A549 treated with DMSO at 1 μM for 4 hours (cell line): ENCODE results near the gene OR2T8. TPM values are rescaled to one million over a fixed set of nuclear protein-coding genes. Genes with fewer than 3 reads are reported as not detected.

Source experiments
- total RNA-seq: library from RNA; stranded (reverse); fragments of 200-300 nt; extraction: Qiagen RNA extraction; gene quantifications from 5 replicates; pipeline ENCODE4 v1.2.3, GENCODE V29; 2022; ENCODE audit warnings: low read depth

The OR2T8 gene
- not detected in 5 replicates for total RNA-seq

DNA sequence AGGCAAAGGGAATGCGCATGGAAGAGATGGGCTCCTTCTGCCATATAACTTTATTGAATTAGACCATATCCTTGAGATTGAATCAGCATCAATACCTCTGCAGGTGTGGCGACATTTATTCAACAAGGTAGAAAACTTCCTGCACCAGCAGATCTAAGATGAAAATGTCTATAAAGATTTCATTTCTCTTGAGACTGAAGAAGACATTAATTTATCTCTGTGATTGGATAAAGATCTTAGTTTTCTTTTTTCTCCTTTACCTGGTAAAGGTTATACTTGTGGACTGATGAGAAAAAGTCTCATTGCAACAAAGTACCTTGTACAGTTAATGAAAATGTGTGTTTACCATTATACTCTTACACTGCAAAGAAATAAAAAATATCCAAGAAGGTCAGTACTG, at the start of gene OR2T8:
Gene OR2T8 (plus strand): TSS at position 301 of the 400 bp plus-strand sequence. CDS start 766 bp downstream, outside the sequence.

GRCh38 chr1:247895163-247895637, 24.9 kb upstream of the OR2T8 start, which contains the start of gene OR2W3:
Gene OR2W3, plus strand, starts transcription at chr1:247895587. Its CDS starts 0 bp downstream, at chr1:247895587.

GRCh38 chr1:247924868-247925267, 4.8 kb downstream of the OR2T8 start, which contains the start of gene OR2AJ1:
Gene OR2AJ1, plus strand, starts transcription at chr1:247924889. Its CDS starts 8,880 bp downstream, at chr1:247933769.

DNA sequence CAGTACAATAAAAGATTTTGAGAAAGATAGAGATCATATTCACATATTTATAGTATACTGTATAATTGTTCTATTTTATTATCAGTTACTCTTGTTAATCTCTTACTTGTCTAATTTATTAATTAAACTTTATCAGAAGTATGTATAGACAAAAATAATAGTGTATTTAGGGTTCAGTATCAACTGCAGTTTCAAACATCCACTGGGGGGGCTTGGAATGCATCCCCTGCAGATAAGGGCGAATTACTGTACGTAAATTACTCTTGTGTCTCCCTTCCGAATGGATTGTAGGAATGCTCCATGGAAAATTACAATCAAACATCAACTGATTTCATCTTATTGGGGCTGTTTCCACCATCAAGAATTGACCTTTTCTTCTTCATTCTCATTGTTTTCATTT, 28.5 kb downstream of the OR2T8 start, which contains the start of gene OR2L8:
Gene OR2L8 (plus strand): TSS at position 301 of the 400 bp plus-strand sequence. CDS start 0 bp downstream, at position 301.

DNA sequence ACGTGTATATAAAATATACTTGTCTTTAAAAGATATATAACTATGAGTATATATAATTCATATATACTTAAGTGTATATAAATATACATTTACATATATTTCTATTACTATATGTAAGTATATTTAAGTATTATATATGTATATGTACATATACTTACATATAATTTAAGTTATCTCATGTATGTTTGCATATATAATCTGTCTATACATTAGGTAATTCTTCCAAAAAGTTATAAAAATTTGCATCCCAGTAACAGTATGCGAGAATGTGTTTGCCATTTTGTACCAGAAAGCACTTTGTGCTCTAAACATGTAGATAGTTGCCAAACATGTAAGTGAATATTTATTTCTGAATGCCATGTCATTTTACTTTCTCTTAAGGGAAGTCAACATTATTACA, 44.9 kb downstream of the OR2T8 start, which contains the start of gene OR2AK2:
Gene OR2AK2 (plus strand): TSS at position 301 of the 400 bp plus-strand sequence. CDS start 144 bp downstream, outside the sequence.

Other genes with a start within 250 kb of the OR2T8 start
- gene OR13G1, start 240.5 kb upstream of the OR2T8 start, total RNA-seq = not detected in 5 replicates
- gene OR6F1, start 203.6 kb upstream of the OR2T8 start, total RNA-seq = not detected in 5 replicates
- gene OR14K1, start 181.6 kb upstream of the OR2T8 start, total RNA-seq = not detected in 5 replicates
- gene OR14A2, start 172.1 kb upstream of the OR2T8 start, total RNA-seq = not detected in 5 replicates
- not detected in 5 replicates for gene OR1C1, start 159.7 kb upstream of the OR2T8 start, total RNA-seq
- not detected in 5 replicates for gene OR14A16, start 96.1 kb upstream of the OR2T8 start, total RNA-seq
- not detected in 5 replicates for gene OR11L1, start 78.4 kb upstream of the OR2T8 start, total RNA-seq
- not detected in 5 replicates for gene TRIM58, start 63.1 kb upstream of the OR2T8 start, total RNA-seq
- not detected in 5 replicates for gene OR2W3, start 24.7 kb upstream of the OR2T8 start, total RNA-seq
- not detected in 5 replicates for gene OR2AJ1, start 4.6 kb downstream of the OR2T8 start, total RNA-seq
- not detected in 5 replicates for gene OR2L8, start 28.6 kb downstream of the OR2T8 start, total RNA-seq
- not detected in 5 replicates for gene OR2AK2, start 45.0 kb downstream of the OR2T8 start, total RNA-seq
- gene OR2L5, start 93.4 kb downstream of the OR2T8 start, total RNA-seq = not detected in 5 replicates
- not detected in 5 replicates for gene OR2L2, start 109.8 kb downstream of the OR2T8 start, total RNA-seq
- not detected in 5 replicates for gene OR2L3, start 126.6 kb downstream of the OR2T8 start, total RNA-seq
- not detected in 5 replicates for gene OR2L13, start 174.9 kb downstream of the OR2T8 start, total RNA-seq
- gene OR2M5, start 224.9 kb downstream of the OR2T8 start, total RNA-seq = not detected in 5 replicates